Retinal pigment epithelial cell (primary cell): ENCODE measurements around the gene INSIG2.

Source experiments
- DNase-seq: peaks from one replicate; pipeline ENCODE4 v3.0.0-alpha.2; 2010; ENCODE audit warnings: low read depth
- H3K4me3 ChIP-seq: 2 replicates; pipeline ENCODE4 v1.5.1; 2011; ENCODE audit warnings: mild to moderate bottlenecking, low read length, control low read depth, moderate library complexity
- CTCF ChIP-seq: conservative IDR thresholded peaks from 2 replicates; pipeline ENCODE4 v1.5.1; 2011; ENCODE audit warnings: low read depth, low read length, control low read depth, inconsistent platforms

INSIG2 gene

DNA sequence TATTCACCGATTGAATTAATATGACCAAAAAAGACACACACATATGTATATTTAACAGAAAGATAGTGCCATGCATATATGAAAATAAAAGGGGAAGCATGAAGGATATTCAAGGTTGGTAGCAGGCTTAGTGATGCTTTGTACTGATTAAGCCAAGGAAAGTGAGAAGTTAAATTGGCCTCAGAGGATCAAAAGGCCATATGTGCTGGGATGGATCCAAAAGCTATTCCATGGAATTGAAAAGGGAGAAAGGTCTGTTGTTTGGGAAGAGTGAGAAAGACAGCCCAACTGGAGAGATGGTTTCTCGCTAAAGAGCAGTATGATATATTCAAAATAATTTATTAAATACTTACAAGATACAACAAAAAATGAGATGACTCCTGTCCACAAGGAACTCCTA lies 65.9 kb downstream of the INSIG2 start:
- TF ChIP-seq CTCF: no peak

More for the DNA sequence above, 65.9 kb downstream of the INSIG2 start:
- no peak for DNase-seq
- H3K4me3 ChIP-seq: no peak overlapping the region
